K562 (cell line): ENCODE data around the gene ATG4D. TPM values are rescaled to one million over a fixed set of nuclear protein-coding genes. Genes with fewer than 3 reads are reported as not detected.

Experiments
- CBX1 ChIP-seq: sonication (generic); IDR thresholded peaks from 2 replicates; pipeline ENCODE4 v1.6.1; 2016; ENCODE audit warnings: antibody characterized with exemption, low read depth, mild to moderate bottlenecking
- E2F5 ChIP-seq: sonication (generic); formaldehyde crosslinking; IDR thresholded peaks from 2 replicates; pipeline ENCODE4 v1.8.0; 2022; ENCODE audit warnings: mild to moderate bottlenecking, missing genetic modification reagents
- ERF ChIP-seq: fragments of 450-650 bp; formaldehyde crosslinking; IDR thresholded peaks from 2 replicates; pipeline ENCODE4 v1.4.0; 2020; ENCODE audit warnings: mild to moderate bottlenecking, mixed read lengths
- ETV6 ChIP-seq, 3 experiments: fragments of 150-350 bp in 1 of 3; sonication (generic) in 1 of 3; formaldehyde crosslinking in 1 of 3; IDR thresholded peaks; 2 replicates each; pipeline versions ENCODE4 v1.6.1 to v1.8.0; 2014 to 2022; ENCODE audit warnings: borderline replicate concordance in 2 of 3, low read depth in 2 of 3, antibody characterized with exemption in 1 of 3, low read length in 1 of 3, mild to moderate bottlenecking in 1 of 3, missing genetic modification reagents in 1 of 3
- GATA2 ChIP-seq: sonication (generic); formaldehyde crosslinking; IDR thresholded peaks from 2 replicates; pipeline ENCODE4 v1.4.0; 2020; ENCODE audit warnings: mild to moderate bottlenecking, missing genetic modification reagents
- HDAC1 ChIP-seq, 2 experiments: fragments of 450-650 bp; IDR thresholded peaks; 2 replicates each; pipeline ENCODE4 v1.6.1; 2016 to 2017; ENCODE audit warnings: inconsistent platforms in 1 of 2, mild to moderate bottlenecking in 1 of 2, moderate library complexity in 1 of 2
- HDGF ChIP-seq: fragments of 450-650 bp; IDR thresholded peaks from 2 replicates; pipeline ENCODE4 v1.6.1; 2016
- HMBOX1 ChIP-seq: sonication (generic); IDR thresholded peaks from 2 replicates; pipeline ENCODE4 v1.6.1; 2016
- MED1 ChIP-seq: sonication (generic); formaldehyde crosslinking; IDR thresholded peaks from 2 replicates; pipeline ENCODE4 v1.8.1; 2023; ENCODE audit warnings: missing genetic modification reagents, borderline replicate concordance
- MLLT1 ChIP-seq, 2 experiments: fragments of 450-650 bp; IDR thresholded peaks; 2 replicates each; pipeline ENCODE4 v1.6.1; 2016
- POLR3G ChIP-seq: IDR thresholded peaks from 2 replicates; pipeline ENCODE4 v1.6.1; 2011; ENCODE audit not compliant: insufficient read length, insufficient replicate concordance; ENCODE audit errors: extremely low read depth
- SOX6 ChIP-seq: fragments of 450-650 bp; IDR thresholded peaks from 2 replicates; pipeline ENCODE4 v1.6.1; 2014; ENCODE audit warnings: mild to moderate bottlenecking
- ZNF121 ChIP-seq: sonication (generic); formaldehyde crosslinking; conservative IDR thresholded peaks from 2 replicates; pipeline ENCODE4 v1.8.0; 2022; ENCODE audit warnings: missing genetic modification reagents
- ZNF23 ChIP-seq: fragments of 250-450 bp; sonication (Bioruptor Pico); IDR thresholded peaks from 2 replicates; pipeline ENCODE4 v1.4.0; 2020; ENCODE audit warnings: mild to moderate bottlenecking
- ZNF253 ChIP-seq: fragments of 250-450 bp; sonication (Bioruptor Pico); conservative IDR thresholded peaks from 2 replicates; pipeline ENCODE4 v1.6.1; 2021; ENCODE audit warnings: mild to moderate bottlenecking
- ZNF644 ChIP-seq: fragments of 200-800 bp; sonication (Bioruptor generic); IDR thresholded peaks from 2 replicates; pipeline ENCODE4 v1.6.1; 2016; ENCODE audit warnings: low read depth, missing genetic modification characterization, missing compliant biosample characterization
- polyA plus RNA-seq, 8 experiments: library from polyadenylated mRNA; depleted of rRNA in 4 of 8; stranded (reverse) in 5 of 8; unstranded in 3 of 8; fragments of >200 nt; fragmentation: Nextera tagmentation in 2 of 8; fragmentation: Illumina TruSeq in 1 of 8; extraction: Ambion mirVana in 2 of 8; extraction: Trizol in 1 of 8; gene quantifications; 2 replicates each; pipeline versions ENCODE4 v1.2.1 to v1.2.3, GENCODE V29; 2011 to 2014; ENCODE audit warnings: inconsistent platforms in 1 of 8, missing spikeins in 1 of 8
- total RNA-seq, 7 experiments: library from RNA; depleted of rRNA in 6 of 7; stranded (reverse); fragments of >200 nt in 6 of 7; fragmentation: Illumina TruSeq in 2 of 7; extraction: Trizol in 2 of 7; gene quantifications; 2 replicates each; pipeline versions ENCODE4 v1.2.1 to v1.2.3, GENCODE V29; 2011 to 2021; ENCODE audit warnings: low replicate concordance in 1 of 7
- TF ChIP-seq, protein P1 (sequence below): fragments of 450-650 bp; formaldehyde crosslinking; IDR thresholded peaks from 2 replicates; pipeline ENCODE4 v1.4.0; 2020; ENCODE audit warnings: mild to moderate bottlenecking, moderate library complexity
- TF ChIP-seq, protein P2 (sequence below): fragments of 450-650 bp; IDR thresholded peaks from 2 replicates; pipeline ENCODE4 v1.6.1; 2016; ENCODE audit warnings: antibody characterized with exemption
- TF ChIP-seq, protein P3 (sequence below): sonication (generic); formaldehyde crosslinking; IDR thresholded peaks from 2 replicates; pipeline ENCODE4 v1.8.1; 2023; ENCODE audit warnings: mild to moderate bottlenecking, missing genetic modification reagents

Gene ATG4D
- total and polyA plus RNA-seq, 9 of the 15 experiments (the other 6 are each of a cell fraction or from before 2014, with no cell fraction given), result 0.51 to 66.1 (median 22.9) TPM

- TF ChIP-seq ERF (CRISPR knock-in tag), result no peak
- TF ChIP-seq HDGF, result no peak
- TF ChIP-seq ETV6 (IDR thresholded peaks at IDR 0.05; ENCODE audit: borderline replicate concordance in 1 of 2, low read depth in 2 of 2, low read length in 1 of 2), result no peak
- no peak for TF ChIP-seq ETV6 (CRISPR knock-in tag; IDR thresholded peaks at IDR 0.05; ENCODE audit: borderline replicate concordance)
- TF ChIP-seq HMBOX1, result no peak
- TF ChIP-seq MED1 (CRISPR knock-in tag), result no peak
- 0 out of 4 replicates have a peak, but pooled peaks of 1 of the 2 experiments have one; percentile 32 for TF ChIP-seq HDAC1 (IDR thresholded peaks at IDR 0.05)
- no peak for TF ChIP-seq E2F5
- TF ChIP-seq, protein P1, sequence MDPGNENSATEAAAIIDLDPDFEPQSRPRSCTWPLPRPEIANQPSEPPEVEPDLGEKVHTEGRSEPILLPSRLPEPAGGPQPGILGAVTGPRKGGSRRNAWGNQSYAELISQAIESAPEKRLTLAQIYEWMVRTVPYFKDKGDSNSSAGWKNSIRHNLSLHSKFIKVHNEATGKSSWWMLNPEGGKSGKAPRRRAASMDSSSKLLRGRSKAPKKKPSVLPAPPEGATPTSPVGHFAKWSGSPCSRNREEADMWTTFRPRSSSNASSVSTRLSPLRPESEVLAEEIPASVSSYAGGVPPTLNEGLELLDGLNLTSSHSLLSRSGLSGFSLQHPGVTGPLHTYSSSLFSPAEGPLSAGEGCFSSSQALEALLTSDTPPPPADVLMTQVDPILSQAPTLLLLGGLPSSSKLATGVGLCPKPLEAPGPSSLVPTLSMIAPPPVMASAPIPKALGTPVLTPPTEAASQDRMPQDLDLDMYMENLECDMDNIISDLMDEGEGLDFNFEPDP (CRISPR knock-in tag), result no peak
- TF ChIP-seq SOX6, result no peak
- TF ChIP-seq GATA2 (CRISPR knock-in tag), result no peak
- TF ChIP-seq, protein P2, sequence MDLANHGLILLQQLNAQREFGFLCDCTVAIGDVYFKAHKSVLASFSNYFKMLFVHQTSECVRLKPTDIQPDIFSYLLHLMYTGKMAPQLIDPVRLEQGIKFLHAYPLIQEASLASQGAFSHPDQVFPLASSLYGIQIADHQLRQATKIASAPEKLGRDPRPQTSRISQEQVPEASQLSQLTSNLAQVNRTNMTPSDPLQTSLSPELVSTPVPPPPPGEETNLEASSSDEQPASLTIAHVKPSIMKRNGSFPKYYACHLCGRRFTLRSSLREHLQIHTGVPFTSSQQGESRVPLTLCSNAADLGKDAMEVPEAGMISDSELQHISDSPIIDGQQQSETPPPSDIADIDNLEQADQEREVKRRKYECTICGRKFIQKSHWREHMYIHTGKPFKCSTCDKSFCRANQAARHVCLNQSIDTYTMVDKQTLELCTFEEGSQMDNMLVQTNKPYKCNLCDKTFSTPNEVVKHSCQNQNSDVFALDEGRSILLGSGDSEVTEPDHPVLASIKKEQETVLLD, result no peak
- peak; percentile 99 for TF ChIP-seq ZNF121 (CRISPR knock-in tag)
- no peak for TF ChIP-seq ZNF644 (tag)
- TF ChIP-seq ZNF253 (CRISPR knock-in tag), result no peak
- TF ChIP-seq ZNF23 (CRISPR knock-in tag), result no peak
- no peak for TF ChIP-seq MLLT1 (IDR thresholded peaks at IDR 0.05)
- no peak for TF ChIP-seq POLR3G
- peak; percentile 61; the same call in 1 of the 2 replicates for TF ChIP-seq CBX1
- TF ChIP-seq, protein P3, sequence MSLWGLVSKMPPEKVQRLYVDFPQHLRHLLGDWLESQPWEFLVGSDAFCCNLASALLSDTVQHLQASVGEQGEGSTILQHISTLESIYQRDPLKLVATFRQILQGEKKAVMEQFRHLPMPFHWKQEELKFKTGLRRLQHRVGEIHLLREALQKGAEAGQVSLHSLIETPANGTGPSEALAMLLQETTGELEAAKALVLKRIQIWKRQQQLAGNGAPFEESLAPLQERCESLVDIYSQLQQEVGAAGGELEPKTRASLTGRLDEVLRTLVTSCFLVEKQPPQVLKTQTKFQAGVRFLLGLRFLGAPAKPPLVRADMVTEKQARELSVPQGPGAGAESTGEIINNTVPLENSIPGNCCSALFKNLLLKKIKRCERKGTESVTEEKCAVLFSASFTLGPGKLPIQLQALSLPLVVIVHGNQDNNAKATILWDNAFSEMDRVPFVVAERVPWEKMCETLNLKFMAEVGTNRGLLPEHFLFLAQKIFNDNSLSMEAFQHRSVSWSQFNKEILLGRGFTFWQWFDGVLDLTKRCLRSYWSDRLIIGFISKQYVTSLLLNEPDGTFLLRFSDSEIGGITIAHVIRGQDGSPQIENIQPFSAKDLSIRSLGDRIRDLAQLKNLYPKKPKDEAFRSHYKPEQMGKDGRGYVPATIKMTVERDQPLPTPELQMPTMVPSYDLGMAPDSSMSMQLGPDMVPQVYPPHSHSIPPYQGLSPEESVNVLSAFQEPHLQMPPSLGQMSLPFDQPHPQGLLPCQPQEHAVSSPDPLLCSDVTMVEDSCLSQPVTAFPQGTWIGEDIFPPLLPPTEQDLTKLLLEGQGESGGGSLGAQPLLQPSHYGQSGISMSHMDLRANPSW, result no peak
Observed at GRCh38 chr19:10575011-10575716, 31.5 kb downstream of the ATG4D start (continued).
